Stimulated activated naive CD8-positive, alpha-beta T cell treated with anti-CD3 and anti-CD28 coated beads, Interleukin-15, Interleukin-2, amounts not matched to agents 100 U/mL and 50 U/mL, for 24 hours (primary cell): ENCODE results near the gene GOLGA3.

Source experiments
- ATAC-seq: fragments of 150-1000 bp; cut with Tn5 transposase; one replicate; pipeline ENCODE4 v1.10.0; 2021
- DNase-seq: peaks from one replicate; pipeline ENCODE4 v3.0.0; 2021

GOLGA3 gene

DNA sequence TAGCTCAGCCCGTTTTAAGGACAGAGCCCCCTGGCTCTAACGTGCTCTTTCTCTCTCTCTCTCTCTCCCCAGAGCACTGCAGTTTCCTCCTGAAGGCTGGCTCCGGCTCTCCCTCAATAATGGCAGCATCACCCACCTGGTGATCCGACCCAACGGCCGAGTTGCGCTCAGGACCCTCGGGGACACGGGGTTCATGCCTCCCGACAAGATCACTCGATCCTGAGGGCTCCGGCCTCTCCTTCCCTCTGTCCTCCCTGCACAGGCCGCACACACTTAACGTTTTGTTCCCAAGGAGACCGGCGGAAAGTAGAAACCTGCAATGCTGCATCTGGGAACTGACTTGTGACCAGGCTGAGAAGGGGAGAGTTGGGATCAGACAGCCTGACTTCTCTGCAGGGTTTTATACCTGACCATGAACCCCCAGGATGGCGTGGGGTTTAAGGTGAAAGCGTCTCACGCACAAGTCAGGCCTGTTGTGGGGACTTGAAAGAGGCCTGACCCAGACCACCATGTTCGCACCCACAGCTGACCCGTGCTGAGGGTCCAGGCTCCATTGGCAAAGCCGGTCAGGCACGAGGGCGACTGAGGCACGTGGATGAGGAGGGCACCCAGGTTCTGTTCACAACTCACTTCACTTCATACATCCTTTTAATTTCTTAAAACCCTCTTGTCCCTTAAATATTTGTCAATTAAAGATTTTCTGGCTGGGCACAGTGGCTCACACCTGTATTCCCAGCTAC, 107.9 kb downstream of the GOLGA3 start:
- no peak for ATAC-seq

DNA sequence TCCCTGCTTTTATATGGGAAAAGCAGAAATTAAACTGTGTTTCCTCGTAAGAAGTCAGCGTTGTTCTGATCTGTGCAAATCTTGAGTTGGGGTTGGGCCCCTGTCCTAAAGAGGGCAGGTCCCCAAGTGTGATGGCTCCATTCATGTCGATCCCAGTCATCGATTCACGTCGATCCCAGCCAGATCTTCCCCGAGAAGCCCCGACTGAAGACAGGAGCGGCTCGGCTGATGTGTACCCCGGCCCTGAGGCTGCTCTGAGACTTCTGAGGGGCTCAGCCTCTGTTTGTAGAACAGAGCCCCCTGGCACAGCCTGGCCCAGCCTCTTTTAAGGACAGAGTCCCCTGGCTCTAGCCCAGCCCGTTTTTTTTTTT, 108.7 kb downstream of the GOLGA3 start:
- no peak for ATAC-seq

More for the DNA sequence above, 107.9 kb downstream of the GOLGA3 start:
- DNase-seq, result no peak

DNA sequence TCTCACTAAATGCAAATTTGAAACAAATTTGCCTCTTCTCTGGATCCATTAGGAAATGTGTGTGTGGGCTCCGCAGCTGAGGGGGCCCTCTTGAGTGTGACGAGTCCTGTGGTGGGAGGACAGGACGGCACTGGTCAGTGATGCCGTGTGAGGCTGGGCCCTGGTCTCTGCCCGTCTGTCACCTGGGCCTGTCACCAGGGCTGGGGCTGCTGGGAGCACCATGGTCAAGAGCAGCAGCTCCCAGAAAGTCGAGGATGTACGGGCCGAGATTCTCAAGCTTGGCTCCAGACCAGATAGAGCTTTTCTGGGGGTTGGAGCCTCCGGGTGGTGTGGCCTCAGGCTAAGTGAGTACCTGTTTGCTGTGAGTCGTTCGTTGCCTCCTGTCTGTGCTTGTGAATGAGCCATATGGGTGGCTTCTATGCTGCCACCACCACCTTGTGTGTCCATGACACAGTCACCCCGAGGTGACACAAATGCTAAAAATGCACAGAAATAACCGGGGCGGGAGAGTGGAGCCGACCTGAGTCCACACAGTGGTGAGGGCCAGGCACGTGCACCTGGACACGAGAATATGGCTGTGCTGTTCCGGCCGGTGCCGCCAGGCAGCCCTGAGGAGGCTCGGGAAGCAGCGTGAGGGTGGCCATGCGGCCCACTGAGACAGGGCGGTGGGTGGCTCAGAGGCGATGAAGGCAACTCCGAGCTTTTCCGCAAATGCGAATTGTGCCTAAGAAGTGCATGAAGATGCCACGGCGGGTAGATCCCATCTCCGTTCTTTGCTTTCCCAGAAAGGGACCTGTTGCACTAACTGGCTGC, 109.3 kb downstream of the GOLGA3 start:
- ATAC-seq, result no peak

More for the DNA sequence above, 108.7 kb downstream of the GOLGA3 start:
- DNase-seq, result no peak

More for the DNA sequence above, 109.3 kb downstream of the GOLGA3 start:
- DNase-seq, result no peak
